Transverse colon (tissue), 4 donors: ENCODE data around the gene WWOX. TPM values are rescaled to one million over a fixed set of nuclear protein-coding genes. Genes with fewer than 3 reads are reported as not detected.

Experiments
- DNase-seq: peaks from one replicate; pipeline ENCODE4 v3.0.0-alpha.2; 2019
- H3K27ac ChIP-seq, 4 donors: fragments of 200-600 bp; sonication (generic); 2 replicates each; pipeline ENCODE4 v1.5.1; 2016 to 2018; ENCODE audit warnings: inconsistent platforms in 4 of 4
- H3K27me3 ChIP-seq: fragments of 200-600 bp; sonication (generic); 2 replicates; pipeline ENCODE4 v1.5.1; 2017; ENCODE audit warnings: inconsistent platforms
- H3K36me3 ChIP-seq, 4 donors: fragments of 200-600 bp; sonication (generic); 2 replicates each; pipeline ENCODE4 v1.5.1; 2017 to 2019; ENCODE audit warnings: inconsistent platforms in 4 of 4
- H3K4me1 ChIP-seq, 4 donors: fragments of 200-600 bp; sonication (generic); 2 replicates each; pipeline ENCODE4 v1.5.1; 2017 to 2020; ENCODE audit warnings: inconsistent platforms in 4 of 4
- H3K4me3 ChIP-seq, 4 donors: fragments of 200-600 bp; sonication (generic); 1 replicate in 1 of 4; 2 replicates in 3 of 4; pipeline versions ENCODE4 v1.5.1 to v1.6.1; 2017 to 2019; ENCODE audit warnings: inconsistent platforms in 4 of 4
- H3K9me3 ChIP-seq, 2 donors: fragments of 200-600 bp; sonication (generic); 2 replicates each; pipeline ENCODE4 v1.5.1; 2017 to 2019; ENCODE audit warnings: inconsistent platforms in 2 of 2
- CTCF ChIP-seq, 5 experiments: fragments of 200-600 bp in 3 of 5; fragments of 450-650 bp in 2 of 5; sonication (generic) in 3 of 5; IDR thresholded peaks; 1 replicate in 2 of 5; 2 replicates in 3 of 5; pipeline ENCODE4 v1.5.1; 2016 to 2017; ENCODE audit warnings: antibody characterized with exemption in 5 of 5, inconsistent platforms in 3 of 5, mild to moderate bottlenecking in 2 of 5, moderate library complexity in 1 of 5
- EP300 ChIP-seq: sonication (generic); formaldehyde crosslinking; IDR thresholded peaks from one replicate; pipeline ENCODE4 v1.6.1; 2017; ENCODE audit warnings: antibody characterized with exemption, low read depth
- POLR2A ChIP-seq: fragments of 450-650 bp; IDR thresholded peaks from one replicate; pipeline ENCODE4 v1.6.1; 2016; ENCODE audit warnings: antibody characterized with exemption, mild to moderate bottlenecking, moderate library complexity
- POLR2AphosphoS5 ChIP-seq, 3 donors: sonication (generic); formaldehyde crosslinking; IDR thresholded peaks; one replicate each; pipeline ENCODE4 v1.6.1; 2016; ENCODE audit warnings: antibody characterized with exemption in 3 of 3
- WGBS, 2 donors: methylation state at CpG; one replicate each; pipeline ENCODE4 v1.1.5; 2018; ENCODE audit warnings: low coverage in 1 of 2; 5-methylcytosine and 5-hydroxymethylcytosine counted together
- in situ Hi-C, 4 donors: fragments of 200-750 bp; cut with MboI; loops; one replicate each; pipeline versions ENCODE4 v1.15.0 to v1.15.1; 2017; ENCODE audit warnings: low sequenced_read_pairs in 3 of 4, low pct_ligation_motif_present in 1 of 4, low pct_unique_long_range_greater_than_20kb in 1 of 4
- intact Hi-C: fragments of 100-400 bp; cut with DNase I; formaldehyde crosslinking; loops from one replicate; pipeline ENCODE4 v1.15.1; 2023; ENCODE audit warnings: low total_unique reads
- total RNA-seq, 4 donors: library from RNA; depleted of rRNA; stranded (reverse); fragments of >200 nt; gene quantifications; one replicate each; pipeline ENCODE4 v1.1.0, GENCODE V29; 2016

The WWOX gene
- total RNA-seq, 4 donors from 2014 or later = 11.2 to 53.8 (median 24.8) TPM

DNA sequence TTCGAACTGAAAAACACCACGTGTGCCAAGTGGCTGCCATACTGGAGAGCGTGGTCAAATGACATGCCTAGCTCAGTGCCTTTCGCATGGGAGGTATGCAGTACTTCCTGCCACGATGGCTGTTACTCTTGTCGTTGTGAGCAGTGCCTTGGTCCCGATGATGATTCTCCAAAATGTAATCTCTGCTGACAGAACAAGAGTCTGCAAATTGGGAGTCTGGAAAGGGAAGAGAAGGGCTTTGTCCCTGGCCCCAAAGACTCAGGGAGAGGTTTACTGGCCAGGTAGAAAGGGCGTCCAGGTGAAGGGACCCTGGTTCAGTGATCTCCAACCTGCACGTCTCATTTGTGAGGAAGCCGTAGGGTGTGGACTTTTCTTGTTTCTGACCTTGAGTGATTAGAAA, 336.6 kb downstream of the WWOX start:
- in situ Hi-C loops = no loop called here

GRCh38 chr16:78436846-78437245, 337.4 kb downstream of the WWOX start:
- Histone ChIP-seq H3K27me3 (no peaks in the 10 kb centered on the region), H3K9me3 (no peaks in the 10 kb centered on the region), H3K4me1 (no peaks in the 10 kb centered on the region), H3K27ac (no peak overlapping the region), H3K36me3 (no peaks in the 10 kb centered on the region), H3K4me3 (no peak overlapping the region)
- no peak for DNase-seq
- 80 to 83% methylated on average over 1 to 6 of the region's 6 CpGs for WGBS, 2 donors
- TF ChIP-seq CTCF (IDR thresholded peaks at IDR 0.05) (no peak), POLR2AphosphoS5 (IDR thresholded peaks at IDR 0.05) (no peak), EP300 (no peak), POLR2A (no peak)
- intact Hi-C loops (no loop called here), in situ Hi-C loops (no loop called here)

More for the DNA sequence above, 336.6 kb downstream of the WWOX start:
- TF ChIP-seq POLR2AphosphoS5 (IDR thresholded peaks at IDR 0.05) (no peak), EP300 (no peak), POLR2A (no peak), CTCF (IDR thresholded peaks at IDR 0.05) (no peak)
- Histone ChIP-seq H3K27ac (no peak overlapping the region), H3K9me3 (no peaks in the 10 kb centered on the region), H3K4me1 (no peaks in the 10 kb centered on the region), H3K36me3 (no peaks in the 10 kb centered on the region), H3K4me3 (no peak overlapping the region), H3K27me3 (no peaks in the 10 kb centered on the region)
- no peak for DNase-seq
- 93 to 96% methylated on average over 4 to 10 of the region's 10 CpGs for WGBS, 2 donors
- intact Hi-C loops = no loop called here

DNA sequence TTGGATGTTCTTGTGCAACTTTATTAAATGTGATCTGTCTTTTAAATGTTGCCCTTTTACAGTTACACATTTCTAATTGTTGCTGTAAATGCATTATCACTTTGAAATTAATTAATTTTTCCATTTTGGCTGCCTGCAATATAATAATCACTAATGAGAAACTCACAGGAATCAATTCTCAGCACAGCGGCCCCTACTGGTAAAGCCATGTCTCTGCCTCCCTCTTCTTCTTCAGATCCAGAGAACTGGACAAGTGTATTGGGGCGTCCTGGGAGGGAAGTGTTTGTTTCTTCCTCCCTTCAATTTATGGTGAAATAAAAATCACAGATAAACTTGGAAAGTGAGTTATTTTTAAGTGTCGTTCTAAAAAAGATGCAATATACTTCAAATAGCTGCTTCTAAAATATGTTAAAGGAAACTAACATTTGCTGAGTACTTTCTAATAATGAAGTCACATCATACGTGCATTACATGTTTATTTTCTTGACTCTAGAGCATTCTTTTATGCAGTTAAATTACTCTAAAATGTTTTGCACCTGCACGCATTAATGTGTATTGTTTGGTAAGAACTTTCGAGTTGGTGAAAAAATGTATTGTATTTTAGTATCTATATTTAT, 338.0 kb downstream of the WWOX start:
- no peak overlapping the region for H3K27ac ChIP-seq
- intact Hi-C loops = no loop called here
- H3K9me3 ChIP-seq = no peaks in the 10 kb centered on the region
- TF ChIP-seq CTCF (IDR thresholded peaks at IDR 0.05) (peak; percentile 54 to 93 (median 82)), POLR2A (no peak), POLR2AphosphoS5 (IDR thresholded peaks at IDR 0.05) (no peak), EP300 (no peak)
- H3K4me3 ChIP-seq = no peak overlapping the region
- H3K4me1 ChIP-seq = no peaks in the 10 kb centered on the region
- no peaks in the 10 kb centered on the region for H3K36me3 ChIP-seq
- DNase-seq = peak; percentile 15
- in situ Hi-C loops = no loop called here
- no peaks in the 10 kb centered on the region for H3K27me3 ChIP-seq
- WGBS, 2 donors = 46 to 59% methylated on average over 6 of the region's 6 CpGs

- H3K9me3 ChIP-seq = no peaks in the 10 kb centered on the region
- no peaks in the 10 kb centered on the region for H3K36me3 ChIP-seq
- in situ Hi-C loops = no loop called here
- TF ChIP-seq CTCF (IDR thresholded peaks at IDR 0.05) (no peak), POLR2AphosphoS5 (IDR thresholded peaks at IDR 0.05) (no peak), EP300 (no peak), POLR2A (no peak)
- intact Hi-C loops = no loop called here
- H3K27ac ChIP-seq = no peak overlapping the region
- H3K4me1 ChIP-seq = peaks cover 0 to 1% (median 0%) of the 10 kb centered on the region in 4 donors
- no peak overlapping the region for H3K4me3 ChIP-seq
- whole genome bisulfite sequencing, 2 donors = 77 to 86% methylated on average over 3 to 4 of the region's 4 CpGs
- DNase-seq = no peak
- H3K27me3 ChIP-seq = no peaks in the 10 kb centered on the region
Measured at GRCh38 chr16:78438219-78438618, 338.8 kb downstream of the WWOX start.
